ENCODE measurements around the gene CBX4. TPM values are rescaled to one million over a fixed set of nuclear protein-coding genes. Genes with fewer than 3 reads are reported as not detected.
A peak's percentile ranks its signal among the peaks of the same experiment; 100 is the strongest.

Gene CBX4
- total and polyA plus RNA-seq, 3 experiments from 2014 or later: 9.8 to 12.2 (median 12.1) TPM

DNA sequence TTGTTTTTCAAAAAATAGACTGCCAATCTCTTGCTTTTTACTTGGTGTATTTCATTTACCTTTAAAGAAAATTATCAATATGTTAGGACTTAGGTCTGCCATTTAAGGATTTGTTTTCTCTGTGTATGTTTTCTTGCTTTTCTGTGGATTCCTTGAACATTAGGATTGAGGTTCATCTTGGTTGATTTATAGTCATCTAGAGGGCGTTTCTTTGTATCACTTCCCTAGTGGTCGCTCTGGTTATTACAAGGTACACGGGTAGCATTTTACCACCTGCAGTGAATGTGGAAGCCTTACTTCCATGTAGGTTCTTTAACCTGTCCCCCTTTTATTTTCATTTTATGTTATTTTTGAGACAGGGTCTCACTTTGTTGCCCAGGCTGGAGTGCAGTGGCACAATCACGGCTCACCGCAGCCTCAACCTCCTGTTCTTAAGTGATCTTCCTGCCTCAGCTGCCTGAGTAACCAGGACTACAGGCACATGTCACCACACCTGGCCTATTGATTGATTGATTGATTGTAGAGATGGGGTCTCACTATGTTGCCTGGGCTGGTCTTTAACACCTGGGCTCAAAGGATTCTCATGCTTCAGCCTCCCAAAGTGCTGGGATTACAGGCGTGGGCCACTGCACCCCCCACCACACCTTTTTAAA lies 35.2 kb upstream of the CBX4 start:
- no peaks in the 10 kb centered on the region for H3K4me1 ChIP-seq (ENCODE audit: insufficient read depth, low read length)
- CTCF ChIA-PET: interaction anchor here (1.8 kb wide), 1 partner anchor 13 kb away, joined by 4 read pairs; no protein-coding TSS in a partner anchor
- H3K27ac ChIP-seq (ENCODE audit: low read depth, low read length): no peak overlapping the region
- peak in 2 of 5 donors; percentile 4 to 32 for DNase-seq
- no peaks in the 10 kb centered on the region for H3K9me3 ChIP-seq (ENCODE audit: low read length)
- no peak overlapping the region for H3K4me3 ChIP-seq (ENCODE audit: low read length)
- no peak overlapping the region for H3K4me3 Mint-ChIP-seq
- POLR2A ChIA-PET: no interaction called here
- H3K36me3 Mint-ChIP-seq: no peaks in the 10 kb centered on the region
- H3K9me3 Mint-ChIP-seq: no peaks in the 10 kb centered on the region
- peaks cover 3 to 41% of the 10 kb centered on the region in 2 donors for H3K27me3 Mint-ChIP-seq
- H3K27me3 ChIP-seq (ENCODE audit: insufficient read depth, low read length, poor library complexity, severe bottlenecking): no peaks in the 10 kb centered on the region
- no peaks in the 10 kb centered on the region for H3K36me3 ChIP-seq (ENCODE audit: insufficient read depth, low read length)
- peaks cover 0 to 10% (median 1%) of the 10 kb centered on the region in 3 donors for H3K4me1 Mint-ChIP-seq
- no peak overlapping the region for H3K27ac Mint-ChIP-seq

GRCh38 chr17:79873583-79873982 lies 34.3 kb upstream of the CBX4 start:
- Mint-ChIP-seq H3K4me3 (no peak overlapping the region), H3K27me3 (peaks cover 2 to 38% of the 10 kb centered on the region in 2 donors), H3K4me1 (peaks cover 0 to 10% (median 1%) of the 10 kb centered on the region in 3 donors), H3K27ac (no peak overlapping the region), H3K36me3 (no peaks in the 10 kb centered on the region), H3K9me3 (no peaks in the 10 kb centered on the region)
- H3K36me3 ChIP-seq (ENCODE audit: insufficient read depth, low read length): no peaks in the 10 kb centered on the region
- no peak overlapping the region for H3K4me3 ChIP-seq (ENCODE audit: low read length)
- H3K27ac ChIP-seq (ENCODE audit: low read depth, low read length): no peak overlapping the region
- no peaks in the 10 kb centered on the region for H3K4me1 ChIP-seq (ENCODE audit: insufficient read depth, low read length)
- no peaks in the 10 kb centered on the region for H3K27me3 ChIP-seq (ENCODE audit: insufficient read depth, low read length, poor library complexity, severe bottlenecking)
- CTCF ChIA-PET: no interaction called here
- DNase-seq: no peak
- H3K9me3 ChIP-seq (ENCODE audit: low read length): no peaks in the 10 kb centered on the region
- POLR2A ChIA-PET: no interaction called here

GRCh38 chr17:79872762-79873161 lies 33.5 kb upstream of the CBX4 start:
- H3K27ac Mint-ChIP-seq: no peak overlapping the region
- H3K4me3 ChIP-seq (ENCODE audit: low read length): no peak overlapping the region
- DNase-seq: no peak

GRCh38 chr17:79871131-79871530 lies 31.9 kb upstream of the CBX4 start:
- H3K4me3 ChIP-seq (ENCODE audit: low read length): no peak overlapping the region
- Mint-ChIP-seq H3K36me3 (no peaks in the 10 kb centered on the region), H3K27ac (no peak overlapping the region), H3K4me3 (no peak overlapping the region), H3K9me3 (no peaks in the 10 kb centered on the region), H3K27me3 (peaks cover 3 to 32% of the 10 kb centered on the region in 2 donors), H3K4me1 (peaks cover 0 to 10% (median 1%) of the 10 kb centered on the region in 3 donors)
- H3K36me3 ChIP-seq (ENCODE audit: insufficient read depth, low read length): no peaks in the 10 kb centered on the region
- no peaks in the 10 kb centered on the region for H3K9me3 ChIP-seq (ENCODE audit: low read length)
- POLR2A ChIA-PET: no interaction called here
- H3K27ac ChIP-seq (ENCODE audit: low read depth, low read length): no peak overlapping the region
- CTCF ChIA-PET: no interaction called here
- H3K4me1 ChIP-seq (ENCODE audit: insufficient read depth, low read length): no peaks in the 10 kb centered on the region
- DNase-seq: no peak
- H3K27me3 ChIP-seq (ENCODE audit: insufficient read depth, low read length, poor library complexity, severe bottlenecking): no peaks in the 10 kb centered on the region

More at GRCh38 chr17:79872762-79873161, 33.5 kb upstream of the CBX4 start:
- Mint-ChIP-seq H3K27me3 (peaks cover 1 to 32% of the 10 kb centered on the region in 2 donors), H3K4me1 (peaks cover 0 to 10% (median 1%) of the 10 kb centered on the region in 3 donors), H3K9me3 (no peaks in the 10 kb centered on the region), H3K36me3 (no peaks in the 10 kb centered on the region), H3K4me3 (no peak overlapping the region)
- no peak overlapping the region for H3K27ac ChIP-seq (ENCODE audit: low read depth, low read length)
- no peaks in the 10 kb centered on the region for H3K4me1 ChIP-seq (ENCODE audit: insufficient read depth, low read length)
- ChIA-PET POLR2A (no interaction called here), CTCF (interaction anchor here (1.8 kb wide), 1 partner anchor 12 kb away, joined by 5 read pairs; no protein-coding TSS in a partner anchor)
- H3K9me3 ChIP-seq (ENCODE audit: low read length): no peaks in the 10 kb centered on the region
- H3K27me3 ChIP-seq (ENCODE audit: insufficient read depth, low read length, poor library complexity, severe bottlenecking): no peaks in the 10 kb centered on the region
- H3K36me3 ChIP-seq (ENCODE audit: insufficient read depth, low read length): no peaks in the 10 kb centered on the region

GRCh38 chr17:79870540-79870939 lies 31.3 kb upstream of the CBX4 start:
- no peak overlapping the region for H3K27ac ChIP-seq (ENCODE audit: low read depth, low read length)
- CTCF ChIA-PET: no interaction called here
- H3K4me3 ChIP-seq (ENCODE audit: low read length): no peak overlapping the region
- peaks cover 3 to 35% of the 10 kb centered on the region in 2 donors for H3K27me3 Mint-ChIP-seq
- DNase-seq: no peak
- H3K27me3 ChIP-seq (ENCODE audit: insufficient read depth, low read length, poor library complexity, severe bottlenecking): no peaks in the 10 kb centered on the region
- H3K4me3 Mint-ChIP-seq: no peak overlapping the region
- no peaks in the 10 kb centered on the region for H3K9me3 Mint-ChIP-seq
- peaks cover 0 to 10% (median 1%) of the 10 kb centered on the region in 3 donors for H3K4me1 Mint-ChIP-seq
- no peaks in the 10 kb centered on the region for H3K4me1 ChIP-seq (ENCODE audit: insufficient read depth, low read length)
- no peaks in the 10 kb centered on the region for H3K36me3 ChIP-seq (ENCODE audit: insufficient read depth, low read length)
- POLR2A ChIA-PET: no interaction called here
- no peaks in the 10 kb centered on the region for H3K9me3 ChIP-seq (ENCODE audit: low read length)
- H3K27ac Mint-ChIP-seq: no peak overlapping the region
- no peaks in the 10 kb centered on the region for H3K36me3 Mint-ChIP-seq

DNA sequence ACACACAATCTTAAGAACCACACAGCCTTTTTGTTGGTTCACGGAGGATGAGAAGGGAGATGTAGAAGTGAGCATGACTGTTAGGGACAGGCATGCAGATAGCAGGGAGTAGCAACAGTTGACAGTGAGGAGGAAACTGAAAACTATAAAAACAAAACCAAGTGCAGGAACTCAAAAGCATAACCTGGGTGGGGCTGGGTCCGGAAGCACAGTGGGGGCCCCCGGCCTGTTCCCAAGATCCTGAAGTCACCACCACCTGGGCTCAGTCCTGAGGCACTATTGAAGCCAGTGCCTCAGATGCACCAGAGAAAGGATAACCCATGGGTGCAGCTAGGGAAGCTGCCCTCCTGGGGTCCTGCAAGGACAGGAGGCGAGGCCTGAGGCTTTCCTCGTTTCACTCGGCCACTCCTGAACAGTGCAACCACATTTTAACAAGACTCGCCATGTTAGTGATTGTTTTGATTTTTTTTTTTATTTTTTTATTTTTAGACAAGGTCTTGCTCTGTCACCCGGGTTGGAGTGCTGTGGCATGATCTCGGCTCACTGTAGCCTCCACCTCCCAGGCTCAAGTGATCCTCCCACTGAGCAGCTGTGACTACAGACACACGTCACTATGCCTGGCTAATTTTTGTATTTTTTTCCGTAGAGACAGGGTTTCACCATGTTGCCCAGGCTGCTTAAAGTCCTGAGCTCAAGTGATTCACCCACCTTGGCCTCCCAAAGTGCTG lies 27.7 kb upstream of the CBX4 start:
- POLR2A ChIA-PET: no interaction called here
- H3K27ac Mint-ChIP-seq: peak overlapping the region in 1 of 8 donors; percentile 23

GRCh38 chr17:79865351-79866210 lies 26.3 kb upstream of the CBX4 start:
- no peaks in the 10 kb centered on the region for H3K27me3 ChIP-seq (ENCODE audit: insufficient read depth, low read length, poor library complexity, severe bottlenecking)

More for the DNA sequence above, 27.7 kb upstream of the CBX4 start:
- Histone ChIP-seq H3K27me3 (ENCODE audit: insufficient read depth, low read length, poor library complexity, severe bottlenecking) (no peaks in the 10 kb centered on the region), H3K36me3 (ENCODE audit: insufficient read depth, low read length) (no peaks in the 10 kb centered on the region), H3K9me3 (ENCODE audit: low read length) (no peaks in the 10 kb centered on the region), H3K4me3 (ENCODE audit: low read length) (no peak overlapping the region), H3K27ac (ENCODE audit: low read depth, low read length) (no peak overlapping the region), H3K4me1 (ENCODE audit: insufficient read depth, low read length) (no peaks in the 10 kb centered on the region)
- no peaks in the 10 kb centered on the region for H3K9me3 Mint-ChIP-seq
- peaks cover 6 to 46% of the 10 kb centered on the region in 2 donors for H3K27me3 Mint-ChIP-seq
- peak in 1 of 5 donors; percentile 14 for DNase-seq
- CTCF ChIA-PET: no interaction called here
- no peaks in the 10 kb centered on the region for H3K36me3 Mint-ChIP-seq
- H3K4me3 Mint-ChIP-seq: no peak overlapping the region
- H3K4me1 Mint-ChIP-seq: no peaks in the 10 kb centered on the region

More at GRCh38 chr17:79865351-79866210, 26.3 kb upstream of the CBX4 start:
- no peaks in the 10 kb centered on the region for H3K4me1 Mint-ChIP-seq
- Histone ChIP-seq H3K4me3 (ENCODE audit: low read length) (no peak overlapping the region), H3K4me1 (ENCODE audit: insufficient read depth, low read length) (no peaks in the 10 kb centered on the region), H3K36me3 (ENCODE audit: insufficient read depth, low read length) (no peaks in the 10 kb centered on the region), H3K9me3 (ENCODE audit: low read length) (no peaks in the 10 kb centered on the region), H3K27ac (ENCODE audit: low read depth, low read length) (no peak overlapping the region)
- ChIA-PET CTCF (no interaction called here), POLR2A (no interaction called here)
- no peaks in the 10 kb centered on the region for H3K36me3 Mint-ChIP-seq
- H3K4me3 Mint-ChIP-seq: no peak overlapping the region
- DNase-seq: no peak
- H3K27ac Mint-ChIP-seq: no peak overlapping the region
- peaks cover 0 to 2% (median 0%) of the 10 kb centered on the region in 5 donors for H3K9me3 Mint-ChIP-seq
- H3K27me3 Mint-ChIP-seq: peaks cover 9 to 52% of the 10 kb centered on the region in 2 donors
